Liver (tissue), 9 donors: Measurements from ENCODE around the gene RAI2. TPM values are rescaled to one million over a fixed set of nuclear protein-coding genes. Genes with fewer than 3 reads are reported as not detected.

Source experiments
- DNase-seq: peaks from one replicate; pipeline ENCODE4 v3.0.0-alpha.2; 2017; ENCODE audit warnings: low spot score
- H3K27ac ChIP-seq, 2 donors: one replicate each; pipeline ENCODE4 v1.7.0; 2013; ENCODE audit warnings: inconsistent platforms in 2 of 2, low read length in 2 of 2, control low read depth in 1 of 2, low read depth in 1 of 2, mild to moderate bottlenecking in 1 of 2
- H3K27me3 ChIP-seq, 4 donors: one replicate each; pipeline versions ENCODE4 v1.6.1 to v1.7.0; 2013; ENCODE audit warnings: low read length in 3 of 4, inconsistent platforms in 1 of 4, mild to moderate bottlenecking in 1 of 4, moderate library complexity in 1 of 4; ENCODE audit not compliant: control insufficient read depth in 4 of 4, insufficient read depth in 4 of 4
- H3K36me3 ChIP-seq, 4 donors: one replicate each; pipeline versions ENCODE4 v1.6.1 to v1.7.0; 2013; ENCODE audit warnings: low read length in 3 of 4, mild to moderate bottlenecking in 3 of 4, low read depth in 1 of 4, moderate library complexity in 1 of 4; ENCODE audit not compliant: control insufficient read depth in 4 of 4, insufficient read depth in 3 of 4
- H3K4me1 ChIP-seq, 4 donors: one replicate each; pipeline versions ENCODE4 v1.6.1 to v1.7.0; 2013; ENCODE audit warnings: low read length in 3 of 4, mild to moderate bottlenecking in 3 of 4, moderate library complexity in 1 of 4; ENCODE audit not compliant: control insufficient read depth in 4 of 4, insufficient read depth in 4 of 4
- H3K4me3 ChIP-seq, 3 donors: one replicate each; pipeline versions ENCODE4 v1.6.1 to v1.7.0; 2013; ENCODE audit warnings: low read length in 3 of 3, control low read depth in 1 of 3, low read depth in 1 of 3, mild to moderate bottlenecking in 1 of 3
- H3K9ac ChIP-seq, 2 donors: one replicate each; pipeline ENCODE4 v1.7.0; 2013; ENCODE audit warnings: low read length in 2 of 2, mild to moderate bottlenecking in 2 of 2, moderate library complexity in 2 of 2, control low read depth in 1 of 2, low read depth in 1 of 2
- H3K9me3 ChIP-seq, 4 donors: one replicate each; pipeline versions ENCODE4 v1.6.1 to v1.7.0; 2013; ENCODE audit warnings: low read length in 3 of 4; ENCODE audit not compliant: control insufficient read depth in 4 of 4
- ATF3 ChIP-seq: IDR thresholded peaks from 2 replicates; pipeline ENCODE4 v1.6.1; 2016; ENCODE audit warnings: antibody characterized with exemption
- CTCF ChIP-seq: fragments of 150-350 bp; IDR thresholded peaks from 2 replicates; pipeline ENCODE4 v1.5.1; 2017; ENCODE audit warnings: improper control_type of control experiment, low read depth, low read length; ENCODE audit not compliant: missing input control
- EGR1 ChIP-seq, 2 donors: IDR thresholded peaks; 2 replicates each; pipeline ENCODE4 v1.6.1; 2016 to 2018; ENCODE audit warnings: antibody characterized with exemption in 2 of 2, low read depth in 2 of 2
- FOXA1 ChIP-seq: IDR thresholded peaks from 2 replicates; pipeline ENCODE4 v1.6.1; 2016; ENCODE audit warnings: antibody characterized with exemption
- FOXA2 ChIP-seq: IDR thresholded peaks from 2 replicates; pipeline ENCODE4 v1.6.1; 2016; ENCODE audit warnings: antibody characterized with exemption
- GABPA ChIP-seq, 2 donors: IDR thresholded peaks in 1 of 2; conservative IDR thresholded peaks in 1 of 2; 2 replicates each; pipeline ENCODE4 v1.6.1; 2016; ENCODE audit warnings: antibody characterized with exemption in 2 of 2, mild to moderate bottlenecking in 1 of 2, moderate library complexity in 1 of 2
- HNF4A ChIP-seq, 2 donors: conservative IDR thresholded peaks; 2 replicates each; pipeline ENCODE4 v1.6.1; 2016; ENCODE audit warnings: antibody characterized with exemption in 2 of 2, mild to moderate bottlenecking in 2 of 2
- HNF4G ChIP-seq: IDR thresholded peaks from 2 replicates; pipeline ENCODE4 v1.6.1; 2016; ENCODE audit warnings: antibody characterized with exemption
- JUND ChIP-seq, 2 donors: IDR thresholded peaks; 2 replicates each; pipeline ENCODE4 v1.6.1; 2016; ENCODE audit warnings: antibody characterized with exemption in 2 of 2
- MAX ChIP-seq: IDR thresholded peaks from 2 replicates; pipeline ENCODE4 v1.6.1; 2016; ENCODE audit warnings: antibody characterized with exemption
- NR2F2 ChIP-seq: IDR thresholded peaks from 2 replicates; pipeline ENCODE4 v1.6.1; 2016; ENCODE audit warnings: antibody characterized with exemption
- RAD21 ChIP-seq, 2 donors: IDR thresholded peaks; 2 replicates each; pipeline ENCODE4 v1.6.1; 2016; ENCODE audit warnings: antibody characterized with exemption in 2 of 2, mild to moderate bottlenecking in 2 of 2
- REST ChIP-seq: IDR thresholded peaks from 2 replicates; pipeline ENCODE4 v1.6.1; 2016; ENCODE audit warnings: antibody characterized with exemption, mild to moderate bottlenecking
- RXRA ChIP-seq, 2 donors: IDR thresholded peaks; 2 replicates each; pipeline ENCODE4 v1.6.1; 2017 to 2018; ENCODE audit warnings: antibody characterized with exemption in 2 of 2, mild to moderate bottlenecking in 1 of 2
- SP1 ChIP-seq: IDR thresholded peaks from 2 replicates; pipeline ENCODE4 v1.6.1; 2018; ENCODE audit warnings: antibody characterized with exemption, mild to moderate bottlenecking
- TAF1 ChIP-seq: conservative IDR thresholded peaks from 2 replicates; pipeline ENCODE4 v1.6.1; 2016; ENCODE audit warnings: antibody characterized with exemption, mild to moderate bottlenecking
- YY1 ChIP-seq: IDR thresholded peaks from 2 replicates; pipeline ENCODE4 v1.6.1; 2016; ENCODE audit warnings: antibody characterized with exemption, mild to moderate bottlenecking
- ZBTB33 ChIP-seq: IDR thresholded peaks from 2 replicates; pipeline ENCODE4 v1.6.1; 2016; ENCODE audit warnings: antibody characterized with exemption
- WGBS: extraction: QIAGEN DNeasy Blood & Tissue Kit; methylation state at CpG from one replicate; pipeline ENCODE4 v1.1.7; 2013; 5-methylcytosine and 5-hydroxymethylcytosine counted together
- polyA plus RNA-seq, 2 donors: library from polyadenylated mRNA; stranded (reverse) in 1 of 2; unstranded in 1 of 2; fragments of 200-250 nt in 1 of 2; fragments of >200 nt in 1 of 2; fragmentation: Nextera tagmentation in 1 of 2; extraction: Ambion mirVana in 1 of 2; gene quantifications; one replicate each; pipeline versions ENCODE4 v1.2.1 to v1.2.3, GENCODE V29; 2013 to 2015
- total RNA-seq, 2 donors: library from RNA; depleted of rRNA; stranded (reverse); fragments of >200 nt; gene quantifications; one replicate each; pipeline ENCODE4 v1.2.3, GENCODE V29; 2014
- donor health status: healthy.
- donor health status: healthy.
- donor health status: healthy.
- donor health status: healthy.
- donor health status: healthy.

RAI2 gene
- total and polyA plus RNA-seq, 4 donors: 0.14 to 1.8 (median 0.97) TPM

GRCh38 chrX:17861489-17862011 lies 452 bp upstream of the RAI2 start:
- peaks cover 2 to 10% (median 5%) of the 10 kb centered on the region in 4 donors for H3K4me1 ChIP-seq
- 5% methylated on average over 15 of the region's 15 CpGs for WGBS
- no peaks in the 10 kb centered on the region for H3K9me3 ChIP-seq
- no peak overlapping the region for H3K27ac ChIP-seq
- peak overlapping the region in 1 of 3 donors; percentile 64 for H3K4me3 ChIP-seq
- no peaks in the 10 kb centered on the region for H3K27me3 ChIP-seq
- H3K9ac ChIP-seq: no peak overlapping the region
- no peaks in the 10 kb centered on the region for H3K36me3 ChIP-seq
- no peak for DNase-seq
- no peak for TF ChIP-seq FOXA2
- no peak for TF ChIP-seq SP1
- TF ChIP-seq EGR1 (IDR thresholded peaks at IDR 0.05; ENCODE audit: low read depth in 2 of 2): no peak

- 2% methylated on average over 53 of the region's 53 CpGs for WGBS
- Histone ChIP-seq H3K27me3 (no peaks in the 10 kb centered on the region), H3K4me1 (peaks cover 2 to 10% (median 5%) of the 10 kb centered on the region in 4 donors), H3K4me3 (peak overlapping the region in 2 of 3 donors; percentile 40 to 64), H3K27ac (no peak overlapping the region), H3K36me3 (no peaks in the 10 kb centered on the region), H3K9ac (no peak overlapping the region), H3K9me3 (no peaks in the 10 kb centered on the region)
- TF ChIP-seq HNF4G (no peak), RAD21 (IDR thresholded peaks at IDR 0.05) (no peak), GABPA (IDR thresholded peaks at IDR 0.05 in 1 of 2, conservative IDR thresholded peaks at IDR 0.05 in 1 of 2) (no peak), SP1 (no peak), MAX (no peak), FOXA1 (no peak), ATF3 (no peak), RXRA (IDR thresholded peaks at IDR 0.05) (no peak), NR2F2 (no peak), ZBTB33 (no peak), TAF1 (no peak), FOXA2 (no peak), YY1 (no peak), CTCF (no peak), REST (no peak), HNF4A (conservative IDR thresholded peaks at IDR 0.05) (no peak), JUND (IDR thresholded peaks at IDR 0.05) (no peak), EGR1 (IDR thresholded peaks at IDR 0.05; ENCODE audit: low read depth in 2 of 2) (no peak)
- DNase-seq: no peak
Observed at GRCh38 chrX:17860179-17860780, 818 bp downstream of the RAI2 start.
